HG03439 (cell line): ENCODE results near the gene TRABD2B.
"Not testable (repeated sequence)": the region's sequence is repeated elsewhere in the genome, so short reads cannot be mapped to it uniquely, and the experiment has no call there.

ENCODE experiments used
- ATAC-seq: cut with Tn5 transposase; IDR thresholded peaks from one replicate; pipeline ENCODE4 v1.9.1; 2021; ENCODE audit warnings: mild to moderate bottlenecking, moderate library complexity; ENCODE audit not compliant: unreplicated experiment

TRABD2B gene

GRCh38 chr1:47970882-47971281 lies 26.3 kb downstream of the TRABD2B start:
- ATAC-seq, result no peak

GRCh38 chr1:47969478-47969877 lies 27.7 kb downstream of the TRABD2B start:
- ATAC-seq, result no peak

- no peak for ATAC-seq
These were observed 28.7 kb downstream of the TRABD2B start for GRCh38 chr1:47968556-47968888.

DNA sequence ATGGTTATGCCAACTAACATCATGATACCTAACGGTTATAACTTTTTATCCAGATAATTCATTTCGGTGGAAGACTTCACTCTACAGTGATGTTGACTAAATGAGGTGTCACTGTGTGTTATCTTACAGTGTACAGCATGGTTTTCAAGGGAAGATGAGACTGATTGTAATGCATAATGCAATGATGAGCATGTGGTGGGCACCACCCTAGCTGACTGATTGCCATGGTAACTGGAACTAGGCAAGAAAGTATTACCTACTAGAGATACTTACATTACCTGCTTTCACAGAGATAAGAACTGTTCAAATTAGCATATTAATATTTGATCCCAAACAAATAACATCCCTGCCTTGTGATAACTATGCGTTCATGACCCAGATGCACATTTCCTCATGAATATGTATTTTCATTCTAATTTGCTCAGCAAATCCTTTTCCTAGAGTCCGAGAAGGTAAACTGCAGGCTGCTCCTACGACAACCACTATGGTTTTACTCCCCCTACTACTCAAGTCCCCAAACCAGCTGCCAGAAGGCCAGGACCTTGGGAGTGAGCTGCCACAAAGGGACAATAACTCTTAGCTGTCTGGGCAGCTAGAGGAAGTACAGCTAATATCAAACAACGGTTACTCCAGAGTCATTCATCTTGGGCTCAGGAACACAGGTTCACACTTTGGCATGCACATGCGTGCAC lies 29.2 kb downstream of the TRABD2B start:
- no peak for ATAC-seq

DNA sequence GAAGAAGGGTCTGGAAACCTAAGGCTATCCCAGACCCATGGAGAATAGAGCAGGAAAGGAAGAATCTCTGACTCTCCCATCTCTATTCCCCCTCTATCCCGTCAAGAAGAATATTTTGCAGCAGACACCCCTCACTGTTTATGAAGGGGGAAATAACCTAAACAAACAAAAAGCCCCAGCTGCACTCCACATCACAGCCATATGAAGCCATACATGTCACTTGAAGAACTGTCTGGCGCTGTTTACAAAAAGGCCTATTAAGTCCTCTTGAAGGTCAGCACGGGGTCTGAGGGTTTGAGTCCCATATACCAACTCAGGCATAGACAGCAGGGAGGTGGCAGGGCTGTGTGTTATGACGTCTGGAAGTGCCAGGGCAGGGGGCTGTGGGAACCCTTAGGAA lies 31.4 kb downstream of the TRABD2B start:
- ATAC-seq, result no peak

GRCh38 chr1:47964636-47965035 lies 32.5 kb downstream of the TRABD2B start:
- ATAC-seq, result no peak

DNA sequence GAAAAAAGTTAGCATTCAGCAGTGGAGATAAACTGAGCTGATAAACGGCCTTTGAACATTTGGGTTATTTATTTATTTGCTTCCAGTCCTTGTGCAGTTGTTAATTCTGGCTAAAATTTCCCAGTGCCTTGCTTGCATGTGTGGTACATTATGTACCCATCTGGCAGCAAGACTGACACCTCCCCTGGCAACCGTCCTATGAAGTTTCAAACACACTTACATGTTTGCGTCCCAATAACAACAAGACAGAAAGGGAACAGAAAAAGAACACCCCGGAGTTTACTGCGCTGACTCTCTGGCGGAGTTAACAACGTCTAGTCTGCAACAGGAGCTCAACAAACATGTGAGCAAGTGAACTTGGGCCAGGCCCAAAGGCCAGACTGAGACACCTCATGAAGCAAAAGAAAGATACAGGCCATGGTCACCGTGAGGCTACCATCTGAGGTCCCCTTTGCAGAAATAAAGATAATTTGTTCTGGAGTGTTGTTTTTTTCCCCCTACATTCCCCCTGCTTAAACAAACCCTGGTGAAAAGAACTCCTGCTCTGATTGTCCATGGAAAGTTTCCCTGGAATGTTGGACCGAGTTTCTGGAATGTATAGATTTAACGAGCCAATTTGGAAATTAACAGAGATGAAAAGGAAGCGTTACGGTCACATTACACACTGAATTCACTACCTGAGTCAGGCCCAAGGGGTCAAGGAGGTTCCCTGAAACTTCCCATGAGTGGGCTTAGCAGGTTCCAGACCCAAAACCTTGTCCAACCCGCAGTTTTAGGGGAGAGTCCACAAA lies 33.4 kb downstream of the TRABD2B start:
- no peak for ATAC-seq

DNA sequence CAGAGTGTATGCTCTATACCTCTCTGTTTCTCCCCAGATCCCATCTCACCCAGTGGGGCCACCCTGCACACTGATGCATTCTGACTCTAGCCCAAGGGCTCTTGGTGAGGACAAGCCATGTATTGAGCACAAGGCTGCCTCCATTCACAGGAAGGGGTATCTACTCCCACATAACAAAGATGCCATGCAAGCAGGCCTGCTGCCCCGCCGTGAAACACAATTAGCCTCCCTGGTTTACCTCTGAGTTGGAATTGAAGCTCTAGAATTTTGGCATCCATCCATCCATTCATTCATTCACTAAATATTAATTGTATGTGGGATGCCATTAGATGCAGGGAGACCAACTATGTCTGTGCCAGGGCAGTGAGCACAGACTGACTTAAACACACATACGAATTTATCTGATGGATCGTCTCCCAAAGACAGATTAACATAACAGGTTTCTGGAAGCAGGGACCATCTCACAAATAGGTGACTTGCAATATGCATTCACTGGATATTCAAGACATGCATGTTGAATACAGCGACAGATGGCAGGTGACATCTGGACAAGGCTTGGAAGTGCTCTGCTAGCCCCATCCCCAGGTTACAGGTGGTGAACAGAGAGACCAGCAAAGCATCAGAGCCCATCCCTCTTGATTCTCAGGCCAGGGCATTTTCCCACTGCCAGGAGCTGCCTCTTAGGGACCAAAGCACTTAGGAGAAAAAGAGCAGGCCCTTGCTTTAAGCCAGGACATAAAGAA lies 34.3 kb downstream of the TRABD2B start:
- ATAC-seq, result no peak

DNA sequence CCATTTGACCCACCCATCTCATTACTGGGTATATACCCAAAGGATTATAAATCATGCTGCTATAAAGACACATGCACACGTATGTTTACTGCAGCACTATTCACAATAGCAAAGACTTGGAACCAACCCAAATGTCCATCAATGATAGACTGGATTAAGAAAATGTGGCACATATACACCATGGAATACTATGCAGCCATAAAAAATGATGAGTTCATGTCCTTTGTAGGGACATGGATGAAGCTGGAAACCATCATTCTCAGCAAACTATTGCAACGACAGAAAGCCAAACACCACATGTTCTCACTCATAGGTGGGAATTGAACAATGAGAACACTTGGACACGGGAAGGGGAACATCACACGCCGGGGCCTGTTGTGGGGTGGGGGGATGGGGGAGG lies 35.4 kb downstream of the TRABD2B start:
- not testable (repeated sequence) for ATAC-seq

- ATAC-seq, result not testable (repeated sequence)
These were observed 40.7 kb downstream of the TRABD2B start for GRCh38 chr1:47956491-47956890.

DNA sequence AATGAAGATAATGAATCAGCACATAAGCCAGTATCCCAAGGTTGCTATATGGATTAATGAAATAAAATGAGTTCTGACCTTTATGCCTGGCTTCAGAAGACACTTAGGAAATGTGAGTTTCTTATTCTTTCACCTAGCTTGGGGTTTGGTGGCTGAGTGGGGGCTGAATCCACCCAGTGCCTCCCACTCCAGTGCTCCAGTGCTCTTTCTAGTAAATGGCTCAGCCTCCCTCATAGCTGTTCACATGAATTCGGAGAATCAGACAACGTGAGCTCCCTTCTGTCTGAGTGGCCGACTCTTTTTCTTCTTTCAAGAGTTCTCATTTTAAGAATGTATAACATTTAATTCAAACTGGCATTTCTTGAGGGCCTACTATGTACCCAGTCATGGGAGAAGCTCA lies 43.5 kb downstream of the TRABD2B start:
- no peak for ATAC-seq

GRCh38 chr1:47951545-47952235 lies 45.5 kb downstream of the TRABD2B start:
- ATAC-seq, result no peak

GRCh38 chr1:47951026-47951425 lies 46.2 kb downstream of the TRABD2B start:
- no peak for ATAC-seq

- no peak for ATAC-seq
These were observed 46.7 kb downstream of the TRABD2B start for GRCh38 chr1:47950471-47950870.

- no peak for ATAC-seq
These were observed 49.1 kb downstream of the TRABD2B start for GRCh38 chr1:47948126-47948525.

GRCh38 chr1:47947531-47947930 lies 49.7 kb downstream of the TRABD2B start:
- no peak for ATAC-seq

- ATAC-seq, result no peak
These were observed 52.6 kb downstream of the TRABD2B start for GRCh38 chr1:47944561-47944960.

GRCh38 chr1:47942240-47942629 lies 55.0 kb downstream of the TRABD2B start:
- ATAC-seq, result no peak

GRCh38 chr1:47941609-47942239 lies 55.5 kb downstream of the TRABD2B start:
- no peak for ATAC-seq

DNA sequence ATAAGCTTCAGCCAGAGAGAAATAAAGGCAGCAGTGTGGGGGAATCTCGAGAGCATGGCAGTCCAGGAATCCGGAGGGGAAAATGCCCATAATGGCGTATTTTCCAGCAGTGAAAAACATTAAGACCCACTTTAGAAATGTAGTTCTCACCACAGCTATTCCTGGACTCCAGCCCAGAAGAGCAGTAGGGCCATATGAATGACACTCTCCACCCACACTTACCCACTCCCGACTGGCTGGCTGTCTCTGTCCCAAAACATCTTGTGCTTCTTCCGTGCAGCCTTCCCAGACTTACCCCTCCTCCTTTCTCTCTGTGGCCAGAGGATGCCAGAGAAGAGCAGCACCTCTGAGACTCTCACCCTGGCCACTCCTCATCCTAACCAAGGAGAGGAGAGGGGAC lies 56.4 kb downstream of the TRABD2B start:
- ATAC-seq, result no peak

DNA sequence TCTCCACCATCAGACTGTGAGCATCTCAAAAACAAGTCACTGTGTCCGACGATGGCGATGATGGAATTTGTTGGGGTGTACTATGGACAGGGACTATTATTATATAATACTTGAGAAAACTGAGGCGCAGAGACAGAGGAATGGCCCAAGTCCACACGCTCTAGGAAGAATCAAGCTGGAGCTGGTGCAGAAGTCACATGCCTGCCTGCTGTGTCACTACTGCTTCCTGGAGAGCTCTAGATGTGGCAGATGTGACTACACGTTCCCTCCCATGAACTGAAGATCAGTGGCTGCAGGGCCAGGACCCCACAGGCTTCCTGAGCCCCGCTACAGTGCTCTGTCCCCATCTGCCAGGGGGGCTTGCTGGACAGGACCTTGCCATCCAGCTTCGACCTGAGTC lies 56.9 kb downstream of the TRABD2B start:
- no peak for ATAC-seq
